ENCODE data around the gene LHPP.

GRCh38 chr10:124630551-124630950, 168.9 kb downstream of the LHPP start:
- TF ChIP-seq POLR2AphosphoS5 (IDR thresholded peaks at IDR 0.05; ENCODE audit: low read depth, low read length) (no peak), POLR2A (IDR thresholded peaks at IDR 0.05; ENCODE audit: low read depth, low read length) (no peak), TAF1 (IDR thresholded peaks at IDR 0.05; ENCODE audit: borderline replicate concordance, low read depth, low read length) (no peak)

Data from GM12892 (cell line).